IPS-15b (cell line): ENCODE measurements around the gene CACNA1B.
"Not testable (repeated sequence)": the region's sequence is repeated elsewhere in the genome, so short reads cannot be mapped to it uniquely, and the experiment has no call there.

Source experiments
- H3K27me3 ChIP-seq: one replicate; pipeline ENCODE4 v1.6.1; 2013; ENCODE audit warnings: low read length; ENCODE audit not compliant: control insufficient read depth, insufficient read depth
- H3K36me3 ChIP-seq: one replicate; pipeline ENCODE4 v1.6.1; 2013; ENCODE audit warnings: low read length; ENCODE audit not compliant: control insufficient read depth, insufficient read depth
- H3K4me1 ChIP-seq: one replicate; pipeline ENCODE4 v1.6.1; 2013; ENCODE audit warnings: mild to moderate bottlenecking, low read length; ENCODE audit not compliant: control insufficient read depth, insufficient read depth
- H3K4me3 ChIP-seq: one replicate; pipeline ENCODE4 v1.5.1; 2013; ENCODE audit warnings: low read depth, low read length
- H3K9ac ChIP-seq: one replicate; pipeline ENCODE4 v1.6.1; 2013; ENCODE audit warnings: low read depth, mild to moderate bottlenecking, low read length
- H3K9me3 ChIP-seq: one replicate; pipeline ENCODE4 v1.6.1; 2013; ENCODE audit warnings: mild to moderate bottlenecking, low read length; ENCODE audit not compliant: control insufficient read depth, insufficient read depth

Gene CACNA1B

GRCh38 chr9:138113701-138114325 lies 236.2 kb downstream of the CACNA1B start:
- H3K4me3 ChIP-seq, H3K27me3 ChIP-seq, H3K4me1 ChIP-seq: not testable (repeated sequence)

GRCh38 chr9:138114501-138115245 lies 237.1 kb downstream of the CACNA1B start:
- Histone ChIP-seq H3K36me3 (no peaks in the 10 kb centered on the region), H3K9me3 (no peaks in the 10 kb centered on the region), H3K4me1 (no peaks in the 10 kb centered on the region), H3K9ac (no peak overlapping the region), H3K4me3 (no peak overlapping the region), H3K27me3 (no peaks in the 10 kb centered on the region)

More at GRCh38 chr9:138113701-138114325, 236.2 kb downstream of the CACNA1B start:
- H3K36me3 ChIP-seq, H3K9me3 ChIP-seq, H3K9ac ChIP-seq: not testable (repeated sequence)

- Histone ChIP-seq H3K9me3 (no peaks in the 10 kb centered on the region), H3K4me3 (no peak overlapping the region), H3K4me1 (no peaks in the 10 kb centered on the region), H3K27me3 (no peaks in the 10 kb centered on the region), H3K9ac (no peak overlapping the region), H3K36me3 (peaks cover 2% of the 10 kb centered on the region)
These were observed 237.9 kb downstream of the CACNA1B start for GRCh38 chr9:138115506-138115905.

GRCh38 chr9:138116521-138116920 lies 238.9 kb downstream of the CACNA1B start:
- H3K4me3 ChIP-seq = no peak overlapping the region
- no peak overlapping the region for H3K9ac ChIP-seq
- H3K9me3 ChIP-seq = no peaks in the 10 kb centered on the region
- no peaks in the 10 kb centered on the region for H3K4me1 ChIP-seq
- H3K36me3 ChIP-seq = peaks cover 2% of the 10 kb centered on the region
- H3K27me3 ChIP-seq = no peaks in the 10 kb centered on the region

GRCh38 chr9:138117101-138117750 lies 239.6 kb downstream of the CACNA1B start:
- no peak overlapping the region for H3K9ac ChIP-seq
- H3K9me3 ChIP-seq = no peaks in the 10 kb centered on the region
- no peaks in the 10 kb centered on the region for H3K27me3 ChIP-seq
- H3K4me3 ChIP-seq = no peak overlapping the region
- H3K36me3 ChIP-seq = peaks cover 5% of the 10 kb centered on the region
- no peaks in the 10 kb centered on the region for H3K4me1 ChIP-seq

- Histone ChIP-seq H3K4me1 (no peaks in the 10 kb centered on the region), H3K4me3 (no peak overlapping the region), H3K9ac (no peak overlapping the region), H3K36me3 (peaks cover 7% of the 10 kb centered on the region), H3K27me3 (no peaks in the 10 kb centered on the region), H3K9me3 (no peaks in the 10 kb centered on the region)
These were observed 240.3 kb downstream of the CACNA1B start for GRCh38 chr9:138117836-138118235.

GRCh38 chr9:138118601-138119071 lies 241.1 kb downstream of the CACNA1B start:
- peaks cover 9% of the 10 kb centered on the region for H3K36me3 ChIP-seq
- H3K9me3 ChIP-seq = no peaks in the 10 kb centered on the region
- H3K9ac ChIP-seq = no peak overlapping the region
- no peak overlapping the region for H3K4me3 ChIP-seq
- no peaks in the 10 kb centered on the region for H3K4me1 ChIP-seq
- no peaks in the 10 kb centered on the region for H3K27me3 ChIP-seq

- no peaks in the 10 kb centered on the region for H3K9me3 ChIP-seq
- H3K4me3 ChIP-seq = no peak overlapping the region
- no peak overlapping the region for H3K9ac ChIP-seq
- H3K36me3 ChIP-seq = peaks cover 9% of the 10 kb centered on the region
- no peaks in the 10 kb centered on the region for H3K27me3 ChIP-seq
- H3K4me1 ChIP-seq = no peaks in the 10 kb centered on the region
These were observed 241.8 kb downstream of the CACNA1B start for GRCh38 chr9:138119202-138120027.

- Histone ChIP-seq H3K4me1 (no peaks in the 10 kb centered on the region), H3K27me3 (no peaks in the 10 kb centered on the region), H3K36me3 (peaks cover 9% of the 10 kb centered on the region), H3K4me3 (no peak overlapping the region), H3K9ac (no peak overlapping the region), H3K9me3 (no peaks in the 10 kb centered on the region)
These were observed 242.5 kb downstream of the CACNA1B start for GRCh38 chr9:138120072-138120471.

GRCh38 chr9:138120511-138121437 lies 243.2 kb downstream of the CACNA1B start:
- Histone ChIP-seq H3K4me1 (no peaks in the 10 kb centered on the region), H3K4me3 (no peak overlapping the region), H3K9ac (no peak overlapping the region), H3K9me3 (no peaks in the 10 kb centered on the region), H3K27me3 (no peaks in the 10 kb centered on the region), H3K36me3 (peaks cover 9% of the 10 kb centered on the region)
